Measurements from ENCODE around the gene ZYX.
"Not testable (repeated sequence)": the region's sequence is repeated elsewhere in the genome, so short reads cannot be mapped to it uniquely, and the experiment has no call there.

Gene ZYX

GRCh38 chr7:143397710-143398530 lies 16.8 kb downstream of the ZYX start:
- no peak overlapping the region for H3K4me3 ChIP-seq (replicated peaks in 1 of 2; ENCODE audit: low read depth in 2 of 2, low read length in 2 of 2)
- no peak for TF ChIP-seq CTCF (IDR thresholded peaks at IDR 0.05; ENCODE audit: low read depth, low read length)
- no peak for DNase-seq (ENCODE audit: low read depth in 2 of 2)

GRCh38 chr7:143398616-143399015 lies 17.5 kb downstream of the ZYX start:
- no peak overlapping the region for H3K4me3 ChIP-seq (replicated peaks in 1 of 2; ENCODE audit: low read depth in 2 of 2, low read length in 2 of 2)
- no peak for TF ChIP-seq CTCF (IDR thresholded peaks at IDR 0.05; ENCODE audit: low read depth, low read length)
- DNase-seq (ENCODE audit: low read depth in 2 of 2) = no peak

GRCh38 chr7:143399151-143399550 lies 18.0 kb downstream of the ZYX start:
- H3K4me3 ChIP-seq (replicated peaks in 1 of 2; ENCODE audit: low read depth in 2 of 2, low read length in 2 of 2) = no peak overlapping the region
- DNase-seq (ENCODE audit: low read depth in 2 of 2) = no peak
- no peak for TF ChIP-seq CTCF (IDR thresholded peaks at IDR 0.05; ENCODE audit: low read depth, low read length)

- no peak for TF ChIP-seq CTCF (IDR thresholded peaks at IDR 0.05; ENCODE audit: low read depth, low read length)
Observed at GRCh38 chr7:143399642-143400041, 18.5 kb downstream of the ZYX start.

GRCh38 chr7:143401265-143401664 lies 20.1 kb downstream of the ZYX start:
- no peak for DNase-seq (ENCODE audit: low read depth in 2 of 2)
- H3K4me3 ChIP-seq (replicated peaks in 1 of 2; ENCODE audit: low read depth in 2 of 2, low read length in 2 of 2) = no peak overlapping the region
- TF ChIP-seq CTCF (IDR thresholded peaks at IDR 0.05; ENCODE audit: low read depth, low read length) = no peak

More at GRCh38 chr7:143399642-143400041, 18.5 kb downstream of the ZYX start:
- no peak overlapping the region for H3K4me3 ChIP-seq (replicated peaks in 1 of 2; ENCODE audit: low read depth in 2 of 2, low read length in 2 of 2)
- no peak for DNase-seq (ENCODE audit: low read depth in 2 of 2)

GRCh38 chr7:143402233-143402632 lies 21.1 kb downstream of the ZYX start:
- H3K4me3 ChIP-seq (replicated peaks in 1 of 2; ENCODE audit: low read depth in 2 of 2, low read length in 2 of 2); DNase-seq (ENCODE audit: low read depth in 2 of 2): not testable (repeated sequence)

- no peak for TF ChIP-seq CTCF (IDR thresholded peaks at IDR 0.05; ENCODE audit: low read depth, low read length)
- no peak for DNase-seq (ENCODE audit: low read depth in 2 of 2)
- H3K4me3 ChIP-seq (replicated peaks in 1 of 2; ENCODE audit: low read depth in 2 of 2, low read length in 2 of 2) = no peak overlapping the region
Observed at GRCh38 chr7:143405173-143406001, 24.2 kb downstream of the ZYX start.
